OCI-LY1 (cell line): ENCODE measurements around the gene SLC38A8.

Source experiments
- H2AFZ ChIP-seq: fragments of 200-600 bp; sonication (generic), shearing (Covaris generic); 2 replicates; pipeline ENCODE4 v1.6.0; 2014; ENCODE audit warnings: antibody characterized with exemption, mild to moderate bottlenecking, low read length
- H3F3A ChIP-seq: fragments of 200-600 bp; sonication (generic), shearing (Covaris generic); 2 replicates; pipeline ENCODE4 v1.6.0; 2014; ENCODE audit warnings: mild to moderate bottlenecking, antibody characterized with exemption, low read length, moderate library complexity; ENCODE audit not compliant: insufficient read depth
- H3K27ac ChIP-seq: fragments of 200-600 bp; sonication (generic); 2 replicates; pipeline ENCODE4 v1.5.1; 2014; ENCODE audit warnings: low read length, mixed run types, mild to moderate bottlenecking, low read depth; ENCODE audit not compliant: poor library complexity, severe bottlenecking
- H3K27me3 ChIP-seq: fragments of 200-600 bp; sonication (generic); 2 replicates; pipeline ENCODE4 v1.6.0; 2014; ENCODE audit warnings: antibody characterized with exemption, mild to moderate bottlenecking, low read length, moderate library complexity; ENCODE audit not compliant: insufficient read depth
- H3K36me3 ChIP-seq: fragments of 200-600 bp; sonication (generic); 2 replicates; pipeline ENCODE4 v1.6.1; 2014; ENCODE audit warnings: mild to moderate bottlenecking, antibody characterized with exemption, low read length, moderate library complexity, mixed read lengths; ENCODE audit not compliant: insufficient read depth
- H3K4me1 ChIP-seq: fragments of 200-600 bp; sonication (generic); 2 replicates; pipeline ENCODE4 v1.5.1; 2014; ENCODE audit warnings: mild to moderate bottlenecking, low read length, moderate library complexity; ENCODE audit not compliant: insufficient read depth, severe bottlenecking
- H3K4me2 ChIP-seq: fragments of 200-600 bp; sonication (generic), shearing (Covaris generic); 2 replicates; pipeline ENCODE4 v1.6.1; 2014; ENCODE audit warnings: low read length
- H3K4me3 ChIP-seq: fragments of 200-600 bp; sonication (generic); 2 replicates; pipeline ENCODE4 v1.5.1; 2014; ENCODE audit warnings: low read length, low read depth, mild to moderate bottlenecking, mixed read lengths; ENCODE audit not compliant: poor library complexity, severe bottlenecking
- H3K79me2 ChIP-seq: fragments of 200-600 bp; shearing (Covaris generic); 2 replicates; pipeline ENCODE4 v1.6.1; 2016; ENCODE audit warnings: mixed run types, low read length, mixed read lengths; ENCODE audit not compliant: insufficient read depth
- H3K9ac ChIP-seq: fragments of 200-600 bp; sonication (generic), shearing (Covaris generic); 2 replicates; pipeline ENCODE4 v1.6.1; 2014; ENCODE audit warnings: mild to moderate bottlenecking, low read length, mixed read lengths
- H3K9me2 ChIP-seq: fragments of 200-600 bp; sonication (generic), shearing (Covaris generic); 2 replicates; pipeline ENCODE4 v1.6.1; 2014; ENCODE audit warnings: low read depth, mild to moderate bottlenecking, low read length, mixed read lengths
- H3K9me3 ChIP-seq: fragments of 200-600 bp; shearing (Covaris generic); 2 replicates; pipeline ENCODE4 v1.6.1; 2014; ENCODE audit warnings: low read length, mixed read lengths
- H4K20me1 ChIP-seq: fragments of 200-600 bp; sonication (generic), shearing (Covaris generic); 2 replicates; pipeline ENCODE4 v1.6.0; 2016; ENCODE audit warnings: mild to moderate bottlenecking, low read length; ENCODE audit not compliant: insufficient read depth
- EZH2 ChIP-seq: fragments of 200-600 bp; sonication (generic), shearing (Covaris generic); IDR thresholded peaks from 2 replicates; pipeline ENCODE4 v1.8.0; 2017; ENCODE audit warnings: borderline replicate concordance, mixed run types, mild to moderate bottlenecking, antibody characterized with exemption, low read length, moderate library complexity, mixed read lengths
- TF ChIP-seq, protein P1 (sequence below): fragments of 200-600 bp; sonication (generic), shearing (Covaris generic); IDR thresholded peaks from 2 replicates; pipeline ENCODE4 v1.5.1; 2017; ENCODE audit warnings: mild to moderate bottlenecking, antibody characterized with exemption, low read length, moderate library complexity, mixed read lengths

SLC38A8 gene

DNA sequence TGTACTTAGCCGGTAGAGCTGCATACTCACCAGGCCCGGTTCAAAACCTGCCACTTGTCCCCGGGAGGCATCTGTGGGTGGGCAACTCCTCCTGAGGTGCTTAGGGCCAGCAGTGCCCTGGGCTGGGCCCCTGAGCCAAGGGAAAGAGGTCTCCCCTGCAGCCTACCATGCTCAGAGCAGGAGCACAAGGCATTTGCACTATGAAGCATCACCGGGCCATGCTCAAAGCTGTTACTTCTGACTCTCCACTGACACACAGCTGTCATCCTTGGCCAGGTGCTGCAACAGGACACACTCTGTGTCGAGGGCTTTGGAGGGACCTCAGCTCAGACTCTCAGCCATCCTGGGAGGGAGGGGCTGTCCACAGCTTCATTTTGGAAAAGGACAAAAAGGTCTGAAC lies 37.2 kb downstream of the SLC38A8 start:
- Histone ChIP-seq H3K27me3 (no peaks in the 10 kb centered on the region; the same call in 1 of the 2 replicates), H3K9ac (no peak overlapping the region), H3K4me3 (no peak overlapping the region), H4K20me1 (no peaks in the 10 kb centered on the region), H3K79me2 (no peaks in the 10 kb centered on the region), H2AFZ (no peak overlapping the region), H3K9me3 (no peaks in the 10 kb centered on the region), H3F3A (no peaks in the 10 kb centered on the region), H3K27ac (no peak overlapping the region), H3K36me3 (no peaks in the 10 kb centered on the region), H3K4me2 (no peak overlapping the region), H3K9me2 (no peaks in the 10 kb centered on the region), H3K4me1 (no peaks in the 10 kb centered on the region)
- TF ChIP-seq, protein P1, sequence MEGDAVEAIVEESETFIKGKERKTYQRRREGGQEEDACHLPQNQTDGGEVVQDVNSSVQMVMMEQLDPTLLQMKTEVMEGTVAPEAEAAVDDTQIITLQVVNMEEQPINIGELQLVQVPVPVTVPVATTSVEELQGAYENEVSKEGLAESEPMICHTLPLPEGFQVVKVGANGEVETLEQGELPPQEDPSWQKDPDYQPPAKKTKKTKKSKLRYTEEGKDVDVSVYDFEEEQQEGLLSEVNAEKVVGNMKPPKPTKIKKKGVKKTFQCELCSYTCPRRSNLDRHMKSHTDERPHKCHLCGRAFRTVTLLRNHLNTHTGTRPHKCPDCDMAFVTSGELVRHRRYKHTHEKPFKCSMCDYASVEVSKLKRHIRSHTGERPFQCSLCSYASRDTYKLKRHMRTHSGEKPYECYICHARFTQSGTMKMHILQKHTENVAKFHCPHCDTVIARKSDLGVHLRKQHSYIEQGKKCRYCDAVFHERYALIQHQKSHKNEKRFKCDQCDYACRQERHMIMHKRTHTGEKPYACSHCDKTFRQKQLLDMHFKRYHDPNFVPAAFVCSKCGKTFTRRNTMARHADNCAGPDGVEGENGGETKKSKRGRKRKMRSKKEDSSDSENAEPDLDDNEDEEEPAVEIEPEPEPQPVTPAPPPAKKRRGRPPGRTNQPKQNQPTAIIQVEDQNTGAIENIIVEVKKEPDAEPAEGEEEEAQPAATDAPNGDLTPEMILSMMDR: no peak
- TF ChIP-seq EZH2: no peak

DNA sequence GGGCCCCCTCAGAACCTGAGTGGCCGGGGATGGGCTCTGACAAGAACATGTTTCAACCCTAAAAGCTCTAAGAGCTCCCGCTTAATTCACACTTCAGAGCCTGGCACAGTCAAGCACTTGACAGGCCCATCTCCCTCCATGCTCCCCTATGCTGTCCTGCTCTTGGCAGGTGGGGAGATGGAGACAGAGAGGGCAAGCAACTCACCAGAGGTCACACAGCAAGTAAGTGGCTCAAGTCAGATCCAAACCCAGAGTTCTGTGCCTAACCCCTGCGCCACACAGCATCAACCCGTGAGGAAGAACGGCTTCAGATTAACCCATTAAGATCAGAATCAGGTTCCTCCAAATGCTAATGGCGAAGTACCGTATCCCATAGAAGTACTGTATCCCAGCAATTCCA lies 38.2 kb downstream of the SLC38A8 start:
- no peaks in the 10 kb centered on the region for H4K20me1 ChIP-seq
- H3K36me3 ChIP-seq: no peaks in the 10 kb centered on the region
- H3K79me2 ChIP-seq: no peaks in the 10 kb centered on the region
- no peaks in the 10 kb centered on the region for H3F3A ChIP-seq
- no peak overlapping the region for H3K9ac ChIP-seq
- H3K27me3 ChIP-seq: no peaks in the 10 kb centered on the region; the same call in 1 of the 2 replicates
- H3K9me2 ChIP-seq: no peaks in the 10 kb centered on the region
- H2AFZ ChIP-seq: no peak overlapping the region
- no peak overlapping the region for H3K4me2 ChIP-seq
- no peak overlapping the region for H3K27ac ChIP-seq
- TF ChIP-seq, protein P1: no peak
- TF ChIP-seq EZH2: no peak
- H3K9me3 ChIP-seq: no peaks in the 10 kb centered on the region
- no peak overlapping the region for H3K4me3 ChIP-seq
- H3K4me1 ChIP-seq: no peaks in the 10 kb centered on the region

DNA sequence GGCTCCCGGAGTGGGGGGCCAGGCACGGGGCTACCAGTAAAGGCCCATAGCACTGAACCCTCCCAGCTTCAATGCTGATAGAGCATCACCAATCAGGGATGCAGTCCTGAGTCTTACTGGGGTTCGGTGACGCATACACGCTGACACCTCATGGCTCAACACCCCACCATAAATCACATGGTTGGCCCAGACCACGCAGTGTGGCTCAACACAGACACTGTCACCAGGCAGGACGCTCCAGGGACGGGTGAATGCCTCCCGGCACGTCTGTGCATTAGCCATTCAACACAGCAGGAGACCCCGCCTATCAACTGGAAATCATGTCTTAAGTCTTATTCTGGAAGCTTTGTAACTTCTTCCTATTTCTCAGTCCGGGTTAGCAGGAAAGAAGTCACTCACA lies 39.6 kb downstream of the SLC38A8 start:
- Histone ChIP-seq H3K4me1 (no peaks in the 10 kb centered on the region), H3K4me2 (no peak overlapping the region), H3K79me2 (no peaks in the 10 kb centered on the region), H3K9ac (no peak overlapping the region), H3K9me3 (no peaks in the 10 kb centered on the region), H3K36me3 (no peaks in the 10 kb centered on the region), H4K20me1 (no peaks in the 10 kb centered on the region), H2AFZ (no peak overlapping the region), H3K27ac (no peak overlapping the region), H3K27me3 (no peaks in the 10 kb centered on the region; the same call in 1 of the 2 replicates), H3F3A (no peaks in the 10 kb centered on the region), H3K9me2 (no peaks in the 10 kb centered on the region), H3K4me3 (no peak overlapping the region)
- no peak for TF ChIP-seq EZH2
- TF ChIP-seq, protein P1: no peak
